Spleen (tissue), 11 donors: ENCODE results near the gene FKRP. TPM values are rescaled to one million over a fixed set of nuclear protein-coding genes. Genes with fewer than 3 reads are reported as not detected.

Experiments used
- DNase-seq: peaks from one replicate; pipeline ENCODE4 v3.0.0-alpha.2; 2020
- H3K27ac ChIP-seq, 8 donors: fragments of 200-600 bp; sonication (generic) in 7 of 8; 1 replicate in 4 of 8; 2 replicates in 4 of 8; pipeline versions ENCODE4 v1.5.0 to v1.8.0; 2016 to 2021; ENCODE audit warnings: inconsistent platforms in 4 of 8, mild to moderate bottlenecking in 4 of 8, moderate library complexity in 1 of 8
- H3K27me3 ChIP-seq, 7 donors: fragments of 200-600 bp; sonication (generic) in 6 of 7; replicated peaks in 1 of 7; 1 replicate in 4 of 7; 2 replicates in 3 of 7; pipeline versions ENCODE4 v1.5.0 to v1.8.0; 2016 to 2021; ENCODE audit warnings: inconsistent platforms in 3 of 7, mild to moderate bottlenecking in 1 of 7
- H3K36me3 ChIP-seq, 6 donors: fragments of 200-600 bp; sonication (generic) in 5 of 6; 1 replicate in 4 of 6; 2 replicates in 2 of 6; pipeline versions ENCODE4 v1.5.0 to v1.8.0; 2016 to 2021; ENCODE audit warnings: inconsistent platforms in 2 of 6
- H3K4me1 ChIP-seq, 6 donors: fragments of 200-600 bp; sonication (generic) in 5 of 6; 1 replicate in 3 of 6; 2 replicates in 3 of 6; pipeline versions ENCODE4 v1.5.0 to v1.8.0; 2016 to 2021; ENCODE audit warnings: inconsistent platforms in 3 of 6
- H3K4me3 ChIP-seq, 8 donors: fragments of 200-600 bp; sonication (generic) in 7 of 8; 1 replicate in 4 of 8; 2 replicates in 4 of 8; pipeline versions ENCODE4 v1.5.0 to v1.8.0; 2016 to 2021; ENCODE audit warnings: inconsistent platforms in 4 of 8, mild to moderate bottlenecking in 4 of 8, moderate library complexity in 2 of 8
- H3K9me3 ChIP-seq, 8 donors: fragments of 200-600 bp; sonication (generic) in 7 of 8; 1 replicate in 4 of 8; 2 replicates in 4 of 8; pipeline versions ENCODE4 v1.5.0 to v1.8.0; 2016 to 2021; ENCODE audit warnings: inconsistent platforms in 4 of 8
- CTCF ChIP-seq, 11 experiments: fragments of 200-600 bp in 7 of 11; fragments of 450-650 bp in 4 of 11; sonication (generic) in 4 of 11; IDR thresholded peaks in 8 of 11; conservative IDR thresholded peaks in 3 of 11; 1 replicate in 7 of 11; 2 replicates in 4 of 11; pipeline versions ENCODE4 v1.4.0 to v1.8.0; 2016 to 2021; ENCODE audit warnings: antibody characterized with exemption in 11 of 11, inconsistent platforms in 4 of 11, mild to moderate bottlenecking in 1 of 11
- POLR2A ChIP-seq, 3 donors: fragments of 450-650 bp; IDR thresholded peaks; one replicate each; pipeline ENCODE4 v1.5.1; 2017; ENCODE audit warnings: antibody characterized with exemption in 3 of 3, mild to moderate bottlenecking in 1 of 3
- POLR2AphosphoS5 ChIP-seq, 3 donors: sonication (generic); formaldehyde crosslinking; IDR thresholded peaks; one replicate each; pipeline ENCODE4 v1.5.1; 2017; ENCODE audit warnings: antibody characterized with exemption in 3 of 3
- WGBS, 5 donors: extraction: QIAGEN DNeasy Blood & Tissue Kit in 3 of 5; methylation state at CpG; one replicate each; pipeline versions ENCODE4 v1.1.5 to v1.1.7; 2013 to 2018; 5-methylcytosine and 5-hydroxymethylcytosine counted together
- intact Hi-C: fragments of 100-400 bp; cut with DNase I; formaldehyde crosslinking; loops from one replicate; pipeline ENCODE4 v1.15.0; 2023; ENCODE audit warnings: low total_unique reads
- polyA plus RNA-seq, 3 donors: library from polyadenylated mRNA; stranded (reverse); fragments of 200-250 nt; gene quantifications; one replicate each; pipeline ENCODE4 v1.2.1, GENCODE V29; 2013
- total RNA-seq, 7 donors: library from RNA; depleted of rRNA in 3 of 7; stranded (reverse); fragments of >200 nt in 3 of 7; fragmentation: NEBNext Ultra II Directional in 4 of 7; extraction: Animal tissue kit (Norgen Biotek cat#: 25700) in 4 of 7; gene quantifications; one replicate each; pipeline versions ENCODE4 v1.1.0 to v1.2.1, GENCODE V29; 2016 to 2021
- donor health status: healthy with polysubstance abuse.
- donor health status: DM: no; HTN: no; CAD: no; lungs with moderate emphysema.
- donor health status: DM: no; HTN: no; CAD: no.
- donor health status: Bipolar disorder and iron deficiency.
- donor health status: healthy.
- donor health status: DM: no; HTN: no; CAD: no.
- donor health status: DM: yes; HTN: yes; CAD: no.

Gene FKRP
- total and polyA plus RNA-seq, 10 donors, result 5.3 to 24.8 (median 18.8) TPM

- Histone ChIP-seq H3K27ac (peak overlapping the region; percentile 15 to 94 (median 84)), H3K9me3 (no peaks in the 10 kb centered on the region), H3K27me3 (no peaks in the 10 kb centered on the region), H3K4me1 (peaks cover 19 to 80% (median 56%) of the 10 kb centered on the region in 6 donors), H3K4me3 (peak overlapping the region; percentile 60 to 93 (median 80)), H3K36me3 (peaks cover 0 to 16% (median 9%) of the 10 kb centered on the region in 6 donors)
- 0 to 3% (median 1%) methylated on average over 25 to 80 of the region's 80 CpGs for WGBS, 5 donors
- peak; percentile 88 for DNase-seq
- TF ChIP-seq POLR2AphosphoS5 (IDR thresholded peaks at IDR 0.05) (peak; percentile 22 to 70 (median 55)), POLR2A (IDR thresholded peaks at IDR 0.05) (no peak)
- intact Hi-C loops, result no loop called here
Measured at GRCh38 chr19:46787331-46788261, 41.7 kb downstream of the FKRP start.

GRCh38 chr19:46788262-46788967 lies 42.6 kb downstream of the FKRP start, which contains the start of gene SLC1A5:
Gene SLC1A5 (minus strand): TSS chr19:46788594. CDS start chr19:46787965, 629 bp downstream.
- WGBS, 5 donors, result 0 to 2% (median 1%) methylated on average over 32 to 46 of the region's 46 CpGs
- intact Hi-C loops, result no loop called here

GRCh38 chr19:46788968-46789338 lies 43.1 kb downstream of the FKRP start:
- 58 to 73% (median 66%) methylated on average over 9 of the region's 9 CpGs for WGBS, 5 donors
- H3K4me1 ChIP-seq, result peaks cover 18 to 68% (median 47%) of the 10 kb centered on the region in 6 donors
- TF ChIP-seq POLR2A (IDR thresholded peaks at IDR 0.05) (no peak), POLR2AphosphoS5 (IDR thresholded peaks at IDR 0.05) (no peak), CTCF (IDR thresholded peaks at IDR 0.05 in 8 of 11, conservative IDR thresholded peaks at IDR 0.05 in 3 of 11) (no peak)
- no peaks in the 10 kb centered on the region for H3K27me3 ChIP-seq
- peaks cover 0 to 3% (median 0%) of the 10 kb centered on the region in 6 donors for H3K36me3 ChIP-seq
- H3K4me3 ChIP-seq, result peak overlapping the region in 5 of 8 donors; percentile 60 to 93 (median 88)
- intact Hi-C loops, result no loop called here
- H3K9me3 ChIP-seq, result no peaks in the 10 kb centered on the region
- no peak for DNase-seq
- peak overlapping the region in 6 of 8 donors; percentile 40 to 94 (median 88) for H3K27ac ChIP-seq

More at GRCh38 chr19:46788262-46788967, 42.6 kb downstream of the FKRP start, which contains the start of gene SLC1A5:
- Histone ChIP-seq H3K4me3 (peak within 1 kb of the TSS; percentile 60 to 93 (median 80)), H3K4me1 (peaks cover 19 to 73% (median 52%) of the 10 kb centered on the region in 6 donors), H3K36me3 (peaks cover 0 to 8% (median 1%) of the 10 kb centered on the region in 6 donors), H3K27ac (peak within 1 kb of the TSS; percentile 15 to 94 (median 84)), H3K27me3 (no peaks in the 10 kb centered on the region), H3K9me3 (no peaks in the 10 kb centered on the region)
- TF ChIP-seq CTCF (IDR thresholded peaks at IDR 0.05 in 8 of 11, conservative IDR thresholded peaks at IDR 0.05 in 3 of 11) (peak in 1 of 11 experiments; percentile 12), POLR2A (IDR thresholded peaks at IDR 0.05) (peak; percentile 87 to 98 (median 96)), POLR2AphosphoS5 (IDR thresholded peaks at IDR 0.05) (peak; percentile 98 to 100 (median 100))
- peak; percentile 99 for DNase-seq

GRCh38 chr19:46789371-46789770 lies 43.5 kb downstream of the FKRP start:
- TF ChIP-seq POLR2A (IDR thresholded peaks at IDR 0.05) (no peak), CTCF (IDR thresholded peaks at IDR 0.05 in 8 of 11, conservative IDR thresholded peaks at IDR 0.05 in 3 of 11) (no peak), POLR2AphosphoS5 (IDR thresholded peaks at IDR 0.05) (no peak)
- intact Hi-C loops, result no loop called here
- WGBS, 5 donors, result 88 to 97% (median 93%) methylated on average over 8 of the region's 8 CpGs
- Histone ChIP-seq H3K4me3 (no peak overlapping the region), H3K4me1 (peaks cover 13 to 64% (median 43%) of the 10 kb centered on the region in 6 donors), H3K27me3 (no peaks in the 10 kb centered on the region), H3K9me3 (no peaks in the 10 kb centered on the region), H3K36me3 (no peaks in the 10 kb centered on the region), H3K27ac (peak overlapping the region in 1 of 8 donors; percentile 85)
- DNase-seq, result no peak
